Osteocyte (in vitro differentiated cells): ENCODE results near the gene GANAB. TPM values are rescaled to one million over a fixed set of nuclear protein-coding genes. Genes with fewer than 3 reads are reported as not detected.
A peak's percentile ranks its signal among the peaks of the same experiment; 100 is the strongest.
"Not testable (repeated sequence)": the region's sequence is repeated elsewhere in the genome, so short reads cannot be mapped to it uniquely, and the experiment has no call there.

Experiments used
- DNase-seq: peaks from one replicate; pipeline ENCODE4 v3.0.0; 2021; ENCODE audit warnings: mixed read lengths; ENCODE audit not compliant: unreplicated experiment; ENCODE audit errors: extremely low spot score
- H3K27ac Mint-ChIP-seq: one replicate; pipeline ENCODE4 v1.8.0; 2021; ENCODE audit warnings: mild to moderate bottlenecking, mixed read lengths; ENCODE audit not compliant: unreplicated experiment
- H3K27me3 Mint-ChIP-seq: one replicate; pipeline ENCODE4 v1.8.0; 2021; ENCODE audit warnings: mixed read lengths; ENCODE audit not compliant: unreplicated experiment
- H3K36me3 Mint-ChIP-seq: one replicate; pipeline ENCODE4 v1.8.0; 2021; ENCODE audit warnings: mixed read lengths; ENCODE audit not compliant: unreplicated experiment
- H3K4me1 Mint-ChIP-seq: one replicate; pipeline ENCODE4 v1.8.0; 2021; ENCODE audit warnings: mixed read lengths; ENCODE audit not compliant: unreplicated experiment
- H3K4me3 Mint-ChIP-seq: one replicate; pipeline ENCODE4 v1.8.0; 2021; ENCODE audit warnings: mild to moderate bottlenecking, moderate library complexity, mixed read lengths; ENCODE audit not compliant: unreplicated experiment
- H3K9me3 Mint-ChIP-seq: one replicate; pipeline ENCODE4 v1.8.0; 2021; ENCODE audit warnings: mixed read lengths; ENCODE audit not compliant: unreplicated experiment
- total RNA-seq: library from RNA; stranded (reverse); gene quantifications from 2 replicates; pipeline ENCODE4 v1.2.1, GENCODE V29; 2021
- TF ChIP-seq, protein P1 (sequence below): fragments of 200-600 bp; sonication (generic); IDR thresholded peaks from 2 replicates; pipeline ENCODE4 v1.5.0; 2021; ENCODE audit warnings: antibody characterized with exemption, mild to moderate bottlenecking, moderate library complexity

Gene GANAB
- total RNA-seq, 1 donor from 2014 or later: 366 TPM

GRCh38 chr11:62592989-62593421 lies 53.4 kb downstream of the GANAB start:
- H3K9me3 Mint-ChIP-seq: no peaks in the 10 kb centered on the region
- no peaks in the 10 kb centered on the region for H3K27me3 Mint-ChIP-seq
- H3K27ac Mint-ChIP-seq: peak overlapping the region; percentile 96
- no peak overlapping the region for H3K4me3 Mint-ChIP-seq
- H3K36me3 Mint-ChIP-seq: peaks cover 31% of the 10 kb centered on the region
- DNase-seq: no peak
- peaks cover 33% of the 10 kb centered on the region for H3K4me1 Mint-ChIP-seq
- TF ChIP-seq, protein P1, sequence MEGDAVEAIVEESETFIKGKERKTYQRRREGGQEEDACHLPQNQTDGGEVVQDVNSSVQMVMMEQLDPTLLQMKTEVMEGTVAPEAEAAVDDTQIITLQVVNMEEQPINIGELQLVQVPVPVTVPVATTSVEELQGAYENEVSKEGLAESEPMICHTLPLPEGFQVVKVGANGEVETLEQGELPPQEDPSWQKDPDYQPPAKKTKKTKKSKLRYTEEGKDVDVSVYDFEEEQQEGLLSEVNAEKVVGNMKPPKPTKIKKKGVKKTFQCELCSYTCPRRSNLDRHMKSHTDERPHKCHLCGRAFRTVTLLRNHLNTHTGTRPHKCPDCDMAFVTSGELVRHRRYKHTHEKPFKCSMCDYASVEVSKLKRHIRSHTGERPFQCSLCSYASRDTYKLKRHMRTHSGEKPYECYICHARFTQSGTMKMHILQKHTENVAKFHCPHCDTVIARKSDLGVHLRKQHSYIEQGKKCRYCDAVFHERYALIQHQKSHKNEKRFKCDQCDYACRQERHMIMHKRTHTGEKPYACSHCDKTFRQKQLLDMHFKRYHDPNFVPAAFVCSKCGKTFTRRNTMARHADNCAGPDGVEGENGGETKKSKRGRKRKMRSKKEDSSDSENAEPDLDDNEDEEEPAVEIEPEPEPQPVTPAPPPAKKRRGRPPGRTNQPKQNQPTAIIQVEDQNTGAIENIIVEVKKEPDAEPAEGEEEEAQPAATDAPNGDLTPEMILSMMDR: no peak

- Mint-ChIP-seq H3K4me3 (peak overlapping the region; percentile 90), H3K4me1 (peaks cover 33% of the 10 kb centered on the region), H3K36me3 (peaks cover 24% of the 10 kb centered on the region), H3K27me3 (no peaks in the 10 kb centered on the region), H3K9me3 (no peaks in the 10 kb centered on the region), H3K27ac (peak overlapping the region; percentile 96)
- DNase-seq: no peak
- TF ChIP-seq, protein P1: no peak
Measured at GRCh38 chr11:62592146-62592815, 54.1 kb downstream of the GANAB start.

- TF ChIP-seq, protein P1: peak; percentile 4
- Mint-ChIP-seq H3K9me3 (no peaks in the 10 kb centered on the region), H3K27ac (peak within 1 kb of the TSS; percentile 96), H3K4me1 (peaks cover 33% of the 10 kb centered on the region), H3K4me3 (peak within 1 kb of the TSS; percentile 90), H3K27me3 (no peaks in the 10 kb centered on the region), H3K36me3 (peaks cover 20% of the 10 kb centered on the region)
- peak; percentile 98 for DNase-seq
Measured at GRCh38 chr11:62591448-62592145, 54.8 kb downstream of the GANAB start, which contains the start of gene TUT1. TUT1 (minus strand) TSS chr11:62591523; CDS start chr11:62591485, 38 bp downstream.

DNA sequence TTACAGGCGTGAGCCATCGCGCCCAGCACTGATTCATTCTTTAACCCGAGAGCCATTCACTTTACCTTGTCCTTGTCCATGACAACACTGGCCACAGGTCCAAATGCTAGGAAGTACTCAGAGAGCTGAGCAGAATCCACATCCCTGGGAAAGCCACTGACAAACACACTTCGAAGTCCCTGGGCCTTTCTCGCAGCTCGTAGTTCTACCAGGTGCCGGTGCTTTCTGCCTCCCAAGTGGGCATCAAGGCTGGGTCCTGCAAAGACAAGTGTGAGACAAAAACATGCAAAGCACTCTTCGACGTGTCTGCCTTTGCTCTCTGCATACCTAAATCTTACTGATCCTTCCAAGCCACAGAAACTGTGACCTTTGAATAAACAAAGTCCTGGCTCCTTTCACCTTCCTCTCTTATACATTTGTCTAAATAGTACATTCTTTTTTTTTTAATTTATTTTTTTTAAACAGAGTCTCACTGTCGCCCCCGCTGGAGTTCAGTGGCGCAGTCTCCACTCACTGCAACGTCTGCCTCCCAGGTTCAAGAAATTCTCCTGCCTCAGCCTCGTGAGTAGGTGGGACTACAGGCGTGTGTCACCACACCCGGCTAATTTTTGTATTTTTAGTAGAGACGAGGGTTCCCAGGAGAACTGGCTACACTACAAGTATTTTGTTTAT lies 57.3 kb downstream of the GANAB start:
- peaks cover 5% of the 10 kb centered on the region for H3K36me3 Mint-ChIP-seq
- H3K27me3 Mint-ChIP-seq: no peaks in the 10 kb centered on the region
- TF ChIP-seq, protein P1: peak; percentile 45
- peak overlapping the region; percentile 90 for H3K4me3 Mint-ChIP-seq
- peaks cover 33% of the 10 kb centered on the region for H3K4me1 Mint-ChIP-seq
- no peak for DNase-seq
- H3K27ac Mint-ChIP-seq: no peak overlapping the region
- H3K9me3 Mint-ChIP-seq: no peaks in the 10 kb centered on the region

- H3K9me3 Mint-ChIP-seq, DNase-seq, H3K27ac Mint-ChIP-seq, H3K27me3 Mint-ChIP-seq, H3K4me3 Mint-ChIP-seq, H3K36me3 Mint-ChIP-seq, H3K4me1 Mint-ChIP-seq: not testable (repeated sequence)
Measured at GRCh38 chr11:62585356-62585755, 61.1 kb downstream of the GANAB start.

- H3K27me3 Mint-ChIP-seq, H3K4me3 Mint-ChIP-seq, H3K4me1 Mint-ChIP-seq, H3K9me3 Mint-ChIP-seq, H3K27ac Mint-ChIP-seq, DNase-seq: not testable (repeated sequence)
- peaks cover 11% of the 10 kb centered on the region for H3K36me3 Mint-ChIP-seq
Measured at GRCh38 chr11:62581735-62582134, 64.7 kb downstream of the GANAB start.
